SK-N-SH (cell line): ENCODE results near the gene ZAP70. TPM values are rescaled to one million over a fixed set of nuclear protein-coding genes. Genes with fewer than 3 reads are reported as not detected.

Source experiments
- CTCF ChIA-PET: fragments of 300-600, 350-600 bp; formaldehyde crosslinking; extraction: SDS; loops from one replicate; lab custom pipeline; 2021; lab: Yijun Ruan, JAX
- POLR2A ChIA-PET: fragments of 350-600 bp; sonication (Branson Sonifier 250); formaldehyde crosslinking; extraction: SDS; loops from one replicate; lab custom pipeline; 2020; ENCODE audit warnings: antibody characterized with exemption, inconsistent platforms; lab: Yijun Ruan, JAX
- DNase-seq: peaks from one replicate; pipeline ENCODE4 v3.0.0; 2012
- H2AFZ ChIP-seq: fragments of 200-600 bp; sonication (generic); 2 replicates; pipeline ENCODE4 v1.8.1; 2016; ENCODE audit warnings: antibody characterized with exemption, mild to moderate bottlenecking, low read depth
- H3F3A ChIP-seq: fragments of 200-600 bp; sonication (generic); replicated peaks from 2 replicates; pipeline ENCODE3; 2016; ENCODE audit warnings: antibody characterized with exemption, mild to moderate bottlenecking; ENCODE audit not compliant: insufficient read depth
- H3K27ac ChIP-seq, 2 experiments: fragments of 200-500 bp in 1 of 2; fragments of 200-600 bp in 1 of 2; sonication (Bioruptor generic) in 1 of 2; sonication (generic), shearing (Covaris generic) in 1 of 2; 2 replicates each; pipeline versions ENCODE4 v1.5.1 to v1.6.1; 2014 to 2016; ENCODE audit warnings: low read depth in 2 of 2, inconsistent platforms in 1 of 2, low read length in 1 of 2, mild to moderate bottlenecking in 1 of 2, mixed read lengths in 1 of 2
- H3K27me3 ChIP-seq: fragments of 200-600 bp; sonication (generic), shearing (Covaris generic); 2 replicates; pipeline ENCODE4 v1.6.1; 2016; ENCODE audit warnings: mixed run types; ENCODE audit not compliant: insufficient read depth
- H3K36me3 ChIP-seq, 2 experiments: fragments of 200-500 bp in 1 of 2; fragments of 200-600 bp in 1 of 2; sonication (Bioruptor generic) in 1 of 2; sonication (generic) in 1 of 2; replicated peaks in 1 of 2; 2 replicates each; pipeline versions ENCODE3 to v1.5.1; 2014 to 2016; ENCODE audit warnings: low read length in 1 of 2, mild to moderate bottlenecking in 1 of 2; ENCODE audit not compliant: insufficient read depth in 2 of 2, control insufficient read depth in 1 of 2
- H3K4me1 ChIP-seq, 2 experiments: fragments of 200-500 bp in 1 of 2; fragments of 200-600 bp in 1 of 2; sonication (Bioruptor generic) in 1 of 2; sonication (generic), shearing (Covaris generic) in 1 of 2; 2 replicates each; pipeline versions ENCODE4 v1.5.1 to v1.6.1; 2014 to 2016; ENCODE audit warnings: low read depth in 1 of 2, low read length in 1 of 2, mixed run types in 1 of 2; ENCODE audit not compliant: insufficient read depth in 2 of 2, control insufficient read depth in 1 of 2
- H3K4me2 ChIP-seq: fragments of 200-600 bp; sonication (generic), shearing (Covaris generic); 2 replicates; pipeline ENCODE4 v1.6.1; 2017; ENCODE audit warnings: mixed run types
- H3K4me3 ChIP-seq, 2 experiments: fragments of 200-500 bp in 1 of 2; fragments of 200-600 bp in 1 of 2; sonication (Bioruptor generic) in 1 of 2; sonication (generic), shearing (Covaris generic) in 1 of 2; 2 replicates each; pipeline versions ENCODE4 v1.5.1 to v1.8.1; 2014 to 2016; ENCODE audit warnings: low read depth in 2 of 2, inconsistent platforms in 1 of 2, low read length in 1 of 2, mild to moderate bottlenecking in 1 of 2, mixed read lengths in 1 of 2, moderate library complexity in 1 of 2
- H3K79me2 ChIP-seq: fragments of 200-600 bp; sonication (generic); 2 replicates; pipeline ENCODE4 v1.8.1; 2017; ENCODE audit warnings: mild to moderate bottlenecking; ENCODE audit not compliant: insufficient read depth
- H3K9ac ChIP-seq: fragments of 200-600 bp; sonication (generic); 2 replicates; pipeline ENCODE4 v1.6.1; 2017; ENCODE audit warnings: mixed run types
- H3K9me2 ChIP-seq: fragments of 200-600 bp; sonication (generic); 2 replicates; pipeline ENCODE4 v1.6.1; 2017; ENCODE audit warnings: mixed run types
- H3K9me3 ChIP-seq: fragments of 200-600 bp; sonication (generic); 2 replicates; pipeline ENCODE4 v1.6.1; 2017; ENCODE audit warnings: mixed run types, mild to moderate bottlenecking, moderate library complexity
- H4K20me1 ChIP-seq: fragments of 200-600 bp; sonication (generic); 2 replicates; pipeline ENCODE4 v1.6.1; 2017; ENCODE audit warnings: mild to moderate bottlenecking, mixed run types; ENCODE audit not compliant: insufficient read depth
- ELF1 ChIP-seq: IDR thresholded peaks from 2 replicates; pipeline ENCODE4 v1.4.0; 2012
- EZH2phosphoT487 ChIP-seq: fragments of 200-600 bp; sonication (generic); IDR thresholded peaks from 2 replicates; pipeline ENCODE4 v1.6.1; 2017; ENCODE audit warnings: low read depth, mixed run types, mild to moderate bottlenecking, antibody characterized with exemption, moderate library complexity, borderline replicate concordance
- FOXM1 ChIP-seq: IDR thresholded peaks from 2 replicates; pipeline ENCODE4 v1.4.0; 2012; ENCODE audit warnings: low read depth, mild to moderate bottlenecking
- GATA2 ChIP-seq: sonication (generic); formaldehyde crosslinking; IDR thresholded peaks from 2 replicates; pipeline ENCODE4 v1.5.0; 2020; ENCODE audit warnings: mild to moderate bottlenecking, missing genetic modification reagents
- JUND ChIP-seq: IDR thresholded peaks from 2 replicates; pipeline ENCODE4 v1.4.0; 2012
- MAX ChIP-seq: IDR thresholded peaks from 2 replicates; pipeline ENCODE4 v1.4.0; 2012; ENCODE audit warnings: low read depth
- NFIC ChIP-seq: IDR thresholded peaks from 2 replicates; pipeline ENCODE4 v1.4.0; 2012; ENCODE audit warnings: borderline replicate concordance
- NRF1 ChIP-seq: IDR thresholded peaks from 2 replicates; pipeline ENCODE4 v1.6.1; 2012; ENCODE audit warnings: low read depth, mild to moderate bottlenecking, low read length
- RCOR1 ChIP-seq: fragments of 150-350 bp; IDR thresholded peaks from 2 replicates; pipeline ENCODE4 v1.6.1; 2017; ENCODE audit warnings: antibody characterized with exemption, low read length
- SIN3A ChIP-seq: IDR thresholded peaks from 2 replicates; pipeline ENCODE4 v1.6.1; 2012; ENCODE audit warnings: low read depth, mild to moderate bottlenecking, low read length, moderate library complexity, borderline replicate concordance
- SMC3 ChIP-seq: IDR thresholded peaks from 2 replicates; pipeline ENCODE4 v1.6.1; 2012; ENCODE audit warnings: low read depth, low read length, improper control_type of control experiment
- TAF1 ChIP-seq: IDR thresholded peaks from 2 replicates; pipeline ENCODE4 v1.6.1; 2012; ENCODE audit warnings: low read depth, mild to moderate bottlenecking, low read length, moderate library complexity, borderline replicate concordance
- TCF12 ChIP-seq: IDR thresholded peaks from 2 replicates; pipeline ENCODE4 v1.4.0; 2012
- TEAD4 ChIP-seq: IDR thresholded peaks from 2 replicates; pipeline ENCODE4 v1.4.0; 2012; ENCODE audit warnings: mild to moderate bottlenecking, borderline replicate concordance; ENCODE audit not compliant: insufficient read depth
- YY1 ChIP-seq: IDR thresholded peaks from 2 replicates; pipeline ENCODE4 v1.4.0; 2012; ENCODE audit warnings: low read depth, mild to moderate bottlenecking
- ZBTB33 ChIP-seq: IDR thresholded peaks from 2 replicates; pipeline ENCODE4 v1.4.0; 2012; ENCODE audit warnings: low read depth, borderline replicate concordance
- WGBS: methylation state at CpG from one replicate; pipeline ENCODE4 v1.1.6; 2017; ENCODE audit warnings: low lambda C conversion rate; 5-methylcytosine and 5-hydroxymethylcytosine counted together
- polyA plus RNA-seq, 3 experiments: library from polyadenylated mRNA; depleted of rRNA; stranded (reverse); fragments of >200 nt; gene quantifications; 2 replicates each; pipeline ENCODE4 v1.2.3, GENCODE V29; 2012
- TF ChIP-seq, protein P1 (sequence below): fragments of 200-600 bp; sonication (generic); IDR thresholded peaks from 2 replicates; pipeline ENCODE4 v1.6.1; 2017; ENCODE audit warnings: antibody characterized with exemption, mild to moderate bottlenecking, moderate library complexity
- TF ChIP-seq, protein P2 (sequence below): IDR thresholded peaks from 2 replicates; pipeline ENCODE4 v1.4.0; 2012; ENCODE audit warnings: low read depth, borderline replicate concordance

The ZAP70 gene
- polyA plus RNA-seq, 1 of the 3 experiments (the other 2 are of a cell fraction): 0.05 TPM

DNA sequence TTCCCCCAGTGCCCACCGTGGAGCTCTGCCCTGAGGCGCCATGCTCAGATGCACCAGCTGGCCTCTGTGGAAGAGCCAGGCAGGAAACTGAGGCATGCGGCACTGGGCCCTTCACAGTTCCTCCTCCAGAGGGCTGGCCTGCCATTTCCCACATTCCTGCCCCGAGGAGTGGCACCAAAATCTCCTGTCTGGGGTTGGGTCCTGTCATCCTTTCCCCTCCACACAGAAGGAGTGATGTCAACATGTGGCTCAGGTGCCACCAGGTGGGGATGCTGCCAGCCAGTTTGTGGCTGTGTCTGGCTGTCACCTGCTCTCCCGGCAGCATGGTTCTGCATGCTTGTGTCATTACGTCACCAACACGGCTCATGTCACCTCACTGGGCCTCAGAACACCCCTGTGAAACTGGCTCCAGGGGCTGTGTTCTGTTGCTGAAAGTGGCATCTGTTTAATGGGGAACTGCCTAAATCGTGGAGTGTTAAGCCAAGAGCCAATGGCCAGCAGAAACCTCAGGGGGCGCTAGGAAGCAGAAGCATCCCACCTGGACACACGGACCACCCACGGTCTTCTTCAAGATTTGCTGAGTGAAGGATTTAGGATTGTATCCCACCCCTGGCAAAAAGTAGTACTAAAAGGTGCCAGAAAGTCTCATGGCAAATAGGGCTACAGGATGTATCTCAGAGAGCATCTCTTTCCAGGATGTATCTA is 51.3 kb downstream of the ZAP70 start:
- Histone ChIP-seq H2AFZ (no peak overlapping the region), H3K4me3 (no peak overlapping the region), H3K9ac (no peak overlapping the region), H4K20me1 (no peaks in the 10 kb centered on the region), H3K9me2 (no peaks in the 10 kb centered on the region), H3K27ac (no peak overlapping the region), H3K36me3 (peaks cover 5 to 56% of the 10 kb centered on the region in 2 experiments), H3K4me2 (no peak overlapping the region), H3K4me1 (no peaks in the 10 kb centered on the region; a peak in 1 of 4 replicates), H3K79me2 (no peaks in the 10 kb centered on the region), H3F3A (no peaks in the 10 kb centered on the region), H3K27me3 (no peaks in the 10 kb centered on the region), H3K9me3 (no peaks in the 10 kb centered on the region)
- POLR2A ChIA-PET: no interaction called here
- DNase-seq: no peak
- WGBS: 96% methylated on average over 7 of the region's 11 CpGs
- CTCF ChIA-PET: interaction anchor here (1.4 to 3.7 kb wide), 3 partner anchors 10 to 25 kb away, joined by 3 to 14 read pairs (median 6); no protein-coding TSS in a partner anchor
- TF ChIP-seq, protein P1, sequence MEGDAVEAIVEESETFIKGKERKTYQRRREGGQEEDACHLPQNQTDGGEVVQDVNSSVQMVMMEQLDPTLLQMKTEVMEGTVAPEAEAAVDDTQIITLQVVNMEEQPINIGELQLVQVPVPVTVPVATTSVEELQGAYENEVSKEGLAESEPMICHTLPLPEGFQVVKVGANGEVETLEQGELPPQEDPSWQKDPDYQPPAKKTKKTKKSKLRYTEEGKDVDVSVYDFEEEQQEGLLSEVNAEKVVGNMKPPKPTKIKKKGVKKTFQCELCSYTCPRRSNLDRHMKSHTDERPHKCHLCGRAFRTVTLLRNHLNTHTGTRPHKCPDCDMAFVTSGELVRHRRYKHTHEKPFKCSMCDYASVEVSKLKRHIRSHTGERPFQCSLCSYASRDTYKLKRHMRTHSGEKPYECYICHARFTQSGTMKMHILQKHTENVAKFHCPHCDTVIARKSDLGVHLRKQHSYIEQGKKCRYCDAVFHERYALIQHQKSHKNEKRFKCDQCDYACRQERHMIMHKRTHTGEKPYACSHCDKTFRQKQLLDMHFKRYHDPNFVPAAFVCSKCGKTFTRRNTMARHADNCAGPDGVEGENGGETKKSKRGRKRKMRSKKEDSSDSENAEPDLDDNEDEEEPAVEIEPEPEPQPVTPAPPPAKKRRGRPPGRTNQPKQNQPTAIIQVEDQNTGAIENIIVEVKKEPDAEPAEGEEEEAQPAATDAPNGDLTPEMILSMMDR: no peak
- TF ChIP-seq ELF1: no peak
- TF ChIP-seq EZH2phosphoT487: no peak
- no peak for TF ChIP-seq ZBTB33
- TF ChIP-seq MAX: no peak
- no peak for TF ChIP-seq RCOR1
- no peak for TF ChIP-seq GATA2 (CRISPR knock-in tag)
- TF ChIP-seq TCF12: no peak
- no peak for TF ChIP-seq TAF1

GRCh38 chr2:97765933-97766332 is 52.6 kb downstream of the ZAP70 start:
- Histone ChIP-seq H3K27me3 (no peaks in the 10 kb centered on the region), H3K27ac (no peak overlapping the region), H3K4me2 (no peak overlapping the region), H3K9me2 (no peaks in the 10 kb centered on the region), H4K20me1 (no peaks in the 10 kb centered on the region), H3F3A (no peaks in the 10 kb centered on the region), H3K9ac (no peak overlapping the region), H3K79me2 (no peaks in the 10 kb centered on the region), H3K4me3 (no peak overlapping the region), H3K4me1 (no peaks in the 10 kb centered on the region; a peak in 1 of 4 replicates), H2AFZ (no peak overlapping the region), H3K9me3 (no peaks in the 10 kb centered on the region), H3K36me3 (peaks cover 0 to 56% of the 10 kb centered on the region in 2 experiments)
- 96% methylated on average over 4 of the region's 4 CpGs for WGBS
- POLR2A ChIA-PET: no interaction called here
- DNase-seq: no peak
- CTCF ChIA-PET: interaction anchor here (0.7 to 1.4 kb wide), 2 partner anchors 9 to 25 kb away, joined by 3 read pairs; no protein-coding TSS in a partner anchor
- TF ChIP-seq MAX (no peak), NFIC (no peak), ELF1 (no peak), YY1 (no peak), TEAD4 (no peak), FOXM1 (no peak), SIN3A (no peak), TCF12 (no peak), EZH2phosphoT487 (no peak), JUND (no peak), NRF1 (no peak), SMC3 (no peak)
- TF ChIP-seq, protein P1: no peak
- TF ChIP-seq, protein P2, sequence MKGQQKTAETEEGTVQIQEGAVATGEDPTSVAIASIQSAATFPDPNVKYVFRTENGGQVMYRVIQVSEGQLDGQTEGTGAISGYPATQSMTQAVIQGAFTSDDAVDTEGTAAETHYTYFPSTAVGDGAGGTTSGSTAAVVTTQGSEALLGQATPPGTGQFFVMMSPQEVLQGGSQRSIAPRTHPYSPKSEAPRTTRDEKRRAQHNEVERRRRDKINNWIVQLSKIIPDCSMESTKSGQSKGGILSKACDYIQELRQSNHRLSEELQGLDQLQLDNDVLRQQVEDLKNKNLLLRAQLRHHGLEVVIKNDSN: no peak
